ENCODE measurements around the gene BCAS3. TPM values are rescaled to one million over a fixed set of nuclear protein-coding genes. Genes with fewer than 3 reads are reported as not detected.
"Not testable (repeated sequence)": the region's sequence is repeated elsewhere in the genome, so short reads cannot be mapped to it uniquely, and the experiment has no call there.

BCAS3 gene
- polyA plus RNA-seq, 4 donors, result 17.7 to 31.6 (median 28.4) TPM

GRCh38 chr17:60781880-60782412 is 104.3 kb downstream of the BCAS3 start:
- DNase-seq (ENCODE audit: low read depth in 4 of 4, low spot score in 3 of 4), result no peak

DNA sequence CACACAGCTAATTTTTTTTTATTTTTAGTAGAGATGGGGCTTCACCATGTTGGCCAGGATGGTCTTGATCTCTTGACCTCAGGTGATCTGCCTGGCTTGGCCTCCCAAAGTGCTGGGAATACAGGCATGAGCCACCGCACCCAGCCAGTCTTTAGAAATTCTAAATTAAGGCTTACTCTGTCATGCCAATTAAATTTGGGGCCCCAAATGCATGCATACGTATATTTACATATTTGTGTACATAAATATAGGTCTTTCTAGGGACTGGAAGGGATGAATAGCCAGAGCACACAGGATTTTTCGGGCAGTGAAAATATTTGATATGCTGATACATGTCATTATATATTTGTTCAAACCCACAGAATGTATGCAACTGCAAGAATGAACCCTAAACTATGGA is 105.1 kb downstream of the BCAS3 start:
- DNase-seq (ENCODE audit: low read depth in 4 of 4, low spot score in 3 of 4), result no peak

DNA sequence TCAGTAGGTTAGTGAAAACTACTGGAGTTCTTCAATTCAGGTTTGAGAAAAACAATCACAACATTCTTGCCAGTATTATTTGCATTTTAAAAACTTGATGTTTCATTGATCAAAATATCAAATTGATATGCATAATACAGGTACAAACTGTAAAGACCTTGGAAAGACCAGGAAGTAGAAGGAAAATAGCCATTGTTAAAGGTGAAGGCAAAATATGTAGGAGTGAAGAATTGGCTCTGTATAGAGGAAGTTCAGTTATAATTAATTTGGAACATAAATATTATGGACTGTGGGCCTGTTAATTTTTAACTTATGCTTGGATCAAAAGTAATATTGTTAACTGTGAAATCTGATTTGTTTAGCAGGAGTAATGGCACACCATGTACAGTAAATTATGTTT is 112.6 kb downstream of the BCAS3 start:
- DNase-seq (ENCODE audit: low read depth in 4 of 4, low spot score in 3 of 4), result no peak

GRCh38 chr17:60792250-60792898 is 114.7 kb downstream of the BCAS3 start:
- no peak for DNase-seq (ENCODE audit: low read depth in 4 of 4, low spot score in 3 of 4)

GRCh38 chr17:60798576-60798975 is 120.9 kb downstream of the BCAS3 start:
- no peak for DNase-seq (ENCODE audit: low read depth in 4 of 4, low spot score in 3 of 4)

DNA sequence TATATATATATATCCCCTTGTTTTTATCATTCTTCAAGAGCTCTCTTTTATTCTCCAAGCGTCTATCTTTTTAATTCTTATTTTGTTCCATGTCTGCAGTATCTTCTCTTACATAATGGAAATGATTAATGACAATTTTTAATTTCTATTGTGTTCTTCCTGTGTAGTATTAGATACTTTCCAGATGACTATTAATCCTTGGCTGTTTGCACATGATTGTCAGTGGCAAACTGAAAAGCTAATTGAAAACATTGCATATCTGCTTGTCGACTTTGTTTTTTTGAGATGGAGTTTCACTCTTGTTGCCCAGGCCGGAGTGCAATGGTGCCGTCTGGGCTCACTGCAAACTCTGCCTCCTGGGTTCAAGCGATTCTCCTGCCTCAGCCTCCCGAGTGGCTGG is 124.7 kb downstream of the BCAS3 start:
- DNase-seq (ENCODE audit: low read depth in 4 of 4, low spot score in 3 of 4), result no peak

DNA sequence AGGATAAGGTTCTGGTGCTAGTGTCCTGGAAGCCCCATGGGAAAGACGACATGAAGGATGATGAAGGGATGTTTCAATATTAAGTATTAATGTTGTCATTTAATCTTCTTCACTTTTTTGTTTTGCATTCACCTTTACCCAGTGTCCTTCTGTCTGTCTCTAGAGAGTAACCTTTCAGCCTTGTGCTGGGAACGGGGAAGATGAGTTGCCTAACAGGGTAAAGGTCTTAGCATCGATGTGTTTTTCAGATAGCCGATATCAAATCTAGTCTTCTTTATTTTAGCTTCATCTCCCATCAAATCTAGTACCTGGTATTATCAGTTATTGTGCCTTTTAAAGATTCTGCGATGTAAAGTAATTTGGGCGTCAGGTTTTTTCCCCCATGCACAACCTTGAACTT is 125.4 kb downstream of the BCAS3 start:
- no peak for DNase-seq (ENCODE audit: low read depth in 4 of 4, low spot score in 3 of 4)

DNA sequence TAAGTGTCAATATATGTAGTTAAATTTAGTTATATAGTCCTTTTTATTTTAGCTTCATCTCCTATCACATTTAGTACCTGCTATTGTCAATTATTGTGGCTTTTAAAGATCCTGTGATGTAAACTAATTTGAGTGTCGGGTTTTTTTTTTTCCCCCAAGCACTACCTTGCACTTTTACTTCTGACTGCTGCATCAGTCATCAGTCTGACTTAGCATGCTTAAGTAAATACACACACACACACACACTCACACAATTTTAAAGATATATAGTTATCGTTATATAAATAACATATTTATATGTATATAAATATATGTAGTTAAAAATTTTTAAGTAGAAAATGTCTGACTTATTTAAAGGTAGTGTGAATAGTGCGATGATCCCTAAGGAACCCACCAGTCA is 127.2 kb downstream of the BCAS3 start:
- no peak for DNase-seq (ENCODE audit: low read depth in 4 of 4, low spot score in 3 of 4)

GRCh38 chr17:60809421-60809820 is 131.8 kb downstream of the BCAS3 start:
- no peak for DNase-seq (ENCODE audit: low read depth in 4 of 4, low spot score in 3 of 4)

- not testable (repeated sequence) for DNase-seq (ENCODE audit: low read depth in 4 of 4, low spot score in 3 of 4)
These were observed 137.3 kb downstream of the BCAS3 start for GRCh38 chr17:60814941-60815340.

- no peak for DNase-seq (ENCODE audit: low read depth in 4 of 4, low spot score in 3 of 4)
These were observed 139.5 kb downstream of the BCAS3 start for GRCh38 chr17:60817192-60817591.

GRCh38 chr17:60819447-60820130 is 141.9 kb downstream of the BCAS3 start:
- no peak for DNase-seq (ENCODE audit: low read depth in 4 of 4, low spot score in 3 of 4)

GRCh38 chr17:60823515-60823914 is 145.9 kb downstream of the BCAS3 start:
- DNase-seq (ENCODE audit: low read depth in 4 of 4, low spot score in 3 of 4), result no peak

DNA sequence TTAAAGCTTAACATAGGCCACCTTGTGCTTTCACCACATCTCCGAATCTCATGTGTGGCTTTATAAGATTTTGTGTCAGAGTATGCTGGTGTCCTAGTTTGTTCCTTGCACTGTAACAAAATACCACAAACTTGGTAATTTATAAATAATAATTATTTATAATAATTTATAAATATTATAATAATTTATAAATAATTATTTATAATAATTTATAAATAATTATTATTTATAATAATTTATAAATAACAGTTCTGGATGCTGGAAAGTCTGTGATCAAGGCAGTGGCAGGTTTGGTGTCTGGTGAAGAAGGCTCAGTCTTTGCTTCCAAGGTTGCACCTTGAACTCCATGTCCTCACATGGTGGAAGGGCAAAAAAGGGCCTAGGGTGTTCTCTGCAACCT is 147.7 kb downstream of the BCAS3 start:
- DNase-seq (ENCODE audit: low read depth in 4 of 4, low spot score in 3 of 4), result no peak

DNA sequence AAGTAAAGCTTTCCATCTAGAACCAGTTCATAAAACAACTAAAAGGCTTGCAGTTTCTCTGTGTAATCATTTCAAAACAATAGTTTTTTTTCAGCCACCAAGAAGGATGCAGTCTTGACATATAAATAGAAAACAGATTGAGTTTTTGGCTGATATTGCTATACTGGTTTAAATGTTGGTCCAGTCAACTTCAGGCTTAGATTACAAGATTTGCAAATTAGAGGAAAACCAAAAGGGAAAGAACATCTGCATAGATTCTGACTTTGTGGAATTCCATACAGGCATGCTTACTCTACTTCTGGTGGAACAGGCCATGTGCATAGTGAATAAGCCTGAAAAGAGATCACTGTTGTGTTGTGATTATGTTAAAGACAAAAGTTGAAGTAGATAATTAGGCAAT is 150.3 kb downstream of the BCAS3 start:
- DNase-seq (ENCODE audit: low read depth in 4 of 4, low spot score in 3 of 4), result no peak

- peak in 1 of 4 donors; percentile 14 for DNase-seq (ENCODE audit: low read depth in 4 of 4, low spot score in 3 of 4)
These were observed 154.5 kb downstream of the BCAS3 start for GRCh38 chr17:60832151-60832585.

GRCh38 chr17:60832631-60833030 is 155.0 kb downstream of the BCAS3 start:
- DNase-seq (ENCODE audit: low read depth in 4 of 4, low spot score in 3 of 4), result no peak

GRCh38 chr17:60840456-60840855 is 162.8 kb downstream of the BCAS3 start:
- no peak for DNase-seq (ENCODE audit: low read depth in 4 of 4, low spot score in 3 of 4)

- no peak for DNase-seq (ENCODE audit: low read depth in 4 of 4, low spot score in 3 of 4)
These were observed 167.4 kb downstream of the BCAS3 start for GRCh38 chr17:60845012-60845411.

DNA sequence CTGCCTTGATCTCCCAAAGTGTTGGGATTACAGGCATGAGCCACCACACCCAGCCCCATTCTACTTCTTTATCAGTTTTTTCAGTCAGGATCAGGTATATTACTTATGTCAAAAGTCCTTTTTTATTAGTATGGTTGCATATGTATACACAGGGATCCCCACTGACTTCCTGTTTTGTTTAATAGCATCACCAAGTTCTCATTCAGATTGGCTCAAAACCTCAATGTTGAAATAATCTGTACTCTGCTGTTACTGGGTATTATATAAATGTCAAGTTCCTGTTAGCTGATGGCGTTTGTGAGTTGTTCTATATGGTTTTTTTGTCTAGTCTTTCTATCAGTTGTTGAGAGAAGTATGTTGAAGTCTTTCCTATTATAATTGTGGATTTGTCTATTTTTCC is 168.5 kb downstream of the BCAS3 start:
- no peak for DNase-seq (ENCODE audit: low read depth in 4 of 4, low spot score in 3 of 4)

GRCh38 chr17:60851181-60851580 is 173.5 kb downstream of the BCAS3 start:
- DNase-seq (ENCODE audit: low read depth in 4 of 4, low spot score in 3 of 4), result no peak

- no peak for DNase-seq (ENCODE audit: low read depth in 4 of 4, low spot score in 3 of 4)
These were observed 180.0 kb downstream of the BCAS3 start for GRCh38 chr17:60857556-60858080.

All from left renal pelvis (tissue), 4 donors.